Stimulated activated CD8-positive, alpha-beta memory T cell treated with anti-CD3 and anti-CD28 coated beads, Interleukin-15, amount 100 ng/mL, for 24 hours (primary cell): Measurements from ENCODE around the gene CYP4F22.

Experiments
- DNase-seq: peaks from one replicate; pipeline ENCODE4 v3.0.0-alpha.2; 2020; ENCODE audit warnings: low read depth

The CYP4F22 gene

GRCh38 chr19:15536350-15536749 lies 28.0 kb downstream of the CYP4F22 start:
- no peak for DNase-seq

GRCh38 chr19:15538774-15539173 lies 30.4 kb downstream of the CYP4F22 start:
- DNase-seq = no peak

DNA sequence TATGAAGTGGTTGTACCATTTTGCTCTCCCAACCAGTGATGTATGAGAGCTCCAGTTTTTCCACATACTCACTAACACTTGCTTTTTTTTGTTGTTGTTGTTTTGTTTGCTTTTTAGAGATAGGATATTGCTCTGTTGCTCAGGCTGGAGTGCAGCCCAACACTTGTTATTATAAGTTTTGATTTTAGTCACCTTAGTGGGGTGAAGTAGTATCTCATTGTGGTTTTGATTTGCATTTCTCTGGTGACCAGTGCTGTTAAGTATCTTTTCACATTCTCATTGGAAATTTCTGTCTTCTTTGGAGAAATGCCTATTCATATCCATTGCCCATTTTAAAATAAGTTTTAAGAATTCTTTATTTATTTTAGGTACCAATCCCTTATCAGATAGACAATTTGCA lies 31.3 kb downstream of the CYP4F22 start:
- no peak for DNase-seq

DNA sequence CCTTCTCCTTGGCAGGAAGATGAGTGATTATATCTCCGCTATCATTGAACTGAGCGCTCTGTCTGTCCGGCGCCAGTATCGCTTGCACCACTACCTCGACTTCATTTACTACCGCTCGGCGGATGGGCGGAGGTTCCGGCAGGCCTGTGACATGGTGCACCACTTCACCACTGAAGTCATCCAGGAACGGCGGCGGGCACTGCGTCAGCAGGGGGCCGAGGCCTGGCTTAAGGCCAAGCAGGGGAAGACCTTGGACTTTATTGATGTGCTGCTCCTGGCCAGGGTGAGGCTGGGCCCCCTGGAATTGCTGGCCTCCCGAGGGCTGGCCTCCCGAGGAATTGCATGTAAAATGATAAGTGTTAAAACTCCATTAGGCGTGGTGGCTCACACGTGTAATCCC lies 32.1 kb downstream of the CYP4F22 start:
- no peak for DNase-seq

DNA sequence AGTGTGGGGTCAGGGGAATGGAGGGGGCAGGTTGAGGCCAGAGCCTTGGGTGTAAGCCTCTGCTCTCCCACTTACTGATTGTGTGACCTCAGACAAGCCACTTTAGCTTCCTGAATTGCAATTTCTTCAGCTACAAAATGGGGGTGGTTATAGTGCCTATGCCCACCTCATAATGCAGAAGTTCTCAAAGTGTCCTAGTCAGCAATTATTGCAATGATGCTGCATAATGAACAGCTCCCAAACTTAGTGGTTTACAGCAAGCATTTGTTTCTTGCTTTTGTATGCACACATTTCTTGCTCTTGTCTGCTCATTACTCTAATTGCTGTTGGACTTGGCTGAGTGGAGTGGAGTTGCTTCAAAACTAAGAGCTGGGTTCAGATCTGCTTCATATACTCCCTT lies 36.0 kb downstream of the CYP4F22 start:
- no peak for DNase-seq

GRCh38 chr19:15544970-15545369 lies 36.6 kb downstream of the CYP4F22 start:
- DNase-seq = no peak

- no peak for DNase-seq
Observed at GRCh38 chr19:15548648-15549047, 40.3 kb downstream of the CYP4F22 start.

- DNase-seq = no peak
Observed at GRCh38 chr19:15549581-15549980, 41.3 kb downstream of the CYP4F22 start.

- DNase-seq = no peak
Observed at GRCh38 chr19:15550273-15550672, 41.9 kb downstream of the CYP4F22 start.

DNA sequence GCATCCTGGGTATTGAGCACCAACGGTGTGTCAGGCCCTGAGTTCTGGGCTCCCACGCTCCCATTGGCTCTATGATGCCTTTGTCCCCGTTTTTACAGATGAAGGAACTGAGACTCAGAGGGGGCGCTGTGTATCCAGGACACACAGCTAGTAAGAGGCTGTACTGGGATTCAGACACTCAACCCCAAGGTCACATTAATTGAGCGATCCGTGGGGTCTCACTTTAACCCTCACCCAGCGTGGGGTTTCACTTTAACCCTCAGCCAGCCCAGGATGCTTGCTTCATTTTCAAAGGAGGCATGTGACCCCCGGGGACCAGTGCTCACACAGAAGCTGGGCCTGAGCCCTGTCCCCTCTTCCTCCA lies 42.6 kb downstream of the CYP4F22 start:
- no peak for DNase-seq

DNA sequence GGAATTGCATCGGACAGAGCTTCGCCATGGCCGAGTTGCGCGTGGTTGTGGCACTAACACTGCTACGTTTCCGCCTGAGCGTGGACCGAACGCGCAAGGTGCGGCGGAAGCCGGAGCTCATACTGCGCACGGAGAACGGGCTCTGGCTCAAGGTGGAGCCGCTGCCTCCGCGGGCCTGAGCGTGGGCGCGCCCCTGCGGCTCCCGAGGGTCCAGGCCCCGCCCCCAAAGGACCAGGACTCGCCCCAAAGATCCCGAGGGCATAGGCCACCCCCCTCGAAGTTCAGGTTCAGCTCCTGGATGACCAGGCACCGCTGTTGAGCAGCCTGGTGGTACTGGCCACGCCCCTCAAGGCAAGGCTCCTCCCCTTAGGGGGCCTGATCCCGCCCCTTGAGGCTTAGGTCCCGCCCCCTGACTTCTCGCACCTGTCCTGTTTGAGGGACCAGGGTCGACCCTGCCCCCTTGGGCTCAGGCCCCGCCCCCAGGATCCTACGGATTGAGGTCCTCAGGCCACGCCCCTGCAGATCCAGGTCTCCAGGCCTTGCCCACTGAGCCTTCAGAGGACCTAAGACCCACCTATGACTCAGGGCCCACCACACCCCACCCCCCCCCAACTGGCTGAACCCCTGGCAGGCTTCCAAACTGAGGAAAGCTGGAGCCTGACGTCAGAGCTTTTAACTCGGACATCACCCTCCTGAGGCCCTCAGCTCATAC lies 43.1 kb downstream of the CYP4F22 start:
- peak; percentile 40 for DNase-seq

DNA sequence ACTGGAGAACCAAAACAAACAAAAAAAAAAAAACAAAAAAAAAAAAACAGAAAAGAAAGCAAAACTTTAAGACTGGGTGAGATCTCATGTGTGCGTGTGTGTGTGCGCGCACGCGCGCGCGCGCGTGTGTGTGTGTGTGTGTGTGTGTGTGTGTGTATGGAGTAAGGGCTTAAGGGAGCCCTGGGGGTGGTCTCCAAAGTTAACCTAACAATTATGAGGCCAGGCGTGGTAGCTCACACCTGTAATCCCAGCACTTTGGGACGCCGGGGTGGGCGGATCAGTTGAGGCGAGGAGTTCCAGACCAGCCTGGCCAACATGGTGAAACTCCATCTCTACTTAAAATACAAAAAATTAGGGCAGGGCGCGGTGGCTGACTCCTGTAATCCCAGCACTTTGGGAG lies 46.7 kb downstream of the CYP4F22 start:
- no peak for DNase-seq

DNA sequence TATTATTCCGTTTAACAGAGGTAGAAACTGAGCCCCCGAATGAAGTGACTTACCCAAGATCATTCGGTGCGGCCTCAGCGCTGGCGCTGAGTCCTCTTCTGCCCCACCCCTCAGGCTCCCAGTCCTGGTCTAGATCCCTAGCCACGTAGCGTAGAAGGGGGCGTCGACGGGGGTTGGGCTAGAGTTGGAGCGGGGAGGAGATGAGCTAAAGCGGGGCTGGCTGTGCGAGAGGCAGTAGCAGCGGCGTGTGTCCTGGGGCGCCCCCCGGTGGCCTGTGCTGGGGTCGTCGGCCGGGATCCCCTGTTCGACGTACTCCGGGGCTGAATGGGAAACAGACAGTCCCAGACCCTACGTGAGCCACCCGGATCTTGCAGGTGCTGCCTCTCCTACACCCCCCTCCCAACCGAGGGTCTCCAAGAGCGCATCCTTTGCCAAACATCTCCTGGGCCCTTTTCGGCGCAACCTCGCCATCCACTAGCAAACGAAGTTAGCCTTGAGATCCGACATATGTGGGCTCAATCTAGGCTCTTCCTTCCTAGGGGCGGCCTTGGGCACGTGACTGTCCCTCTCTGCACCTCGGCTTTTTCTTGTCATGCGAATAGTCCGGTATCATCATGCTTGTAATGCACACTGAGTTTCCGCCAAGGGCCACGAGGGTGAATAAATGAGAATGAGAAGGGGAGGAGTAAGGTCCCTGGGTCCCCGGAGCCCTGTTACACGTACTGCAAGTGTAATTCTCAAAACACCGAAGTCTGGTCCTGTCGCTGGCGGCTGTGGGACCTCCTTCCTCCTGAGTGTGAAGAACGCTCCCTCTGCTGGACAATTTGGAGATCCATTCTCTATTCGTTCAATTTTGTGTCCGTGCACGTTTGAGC lies 47.7 kb downstream of the CYP4F22 start:
- peak; percentile 98 for DNase-seq

DNA sequence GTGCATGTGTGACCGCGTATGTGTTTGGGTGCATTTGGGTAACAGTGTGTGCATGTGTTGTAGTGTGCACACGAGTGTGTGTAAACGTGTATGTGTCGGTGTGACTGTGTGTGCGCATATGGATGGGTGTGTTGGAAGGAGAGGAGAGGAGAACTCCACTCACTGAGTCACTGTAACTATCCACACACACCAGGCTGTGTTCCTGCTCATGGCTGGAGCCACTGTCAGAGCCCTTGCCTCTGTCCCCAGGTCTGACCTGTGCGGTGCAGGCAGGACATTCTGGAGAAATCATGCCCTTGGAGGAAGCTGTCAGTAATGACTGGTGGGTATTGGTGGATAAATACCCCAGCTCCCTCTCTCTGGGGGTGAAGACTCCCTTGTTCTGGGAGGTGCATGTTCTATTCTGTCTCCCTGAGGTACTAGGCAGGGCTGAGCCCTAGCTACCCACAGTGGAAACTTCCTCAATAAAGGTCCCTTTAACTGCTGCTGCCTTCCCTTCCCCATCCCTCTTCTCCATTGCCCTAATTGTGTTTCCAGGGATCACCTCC lies 48.4 kb downstream of the CYP4F22 start:
- no peak for DNase-seq

- DNase-seq = no peak
Observed at GRCh38 chr19:15557223-15557622, 48.9 kb downstream of the CYP4F22 start.

DNA sequence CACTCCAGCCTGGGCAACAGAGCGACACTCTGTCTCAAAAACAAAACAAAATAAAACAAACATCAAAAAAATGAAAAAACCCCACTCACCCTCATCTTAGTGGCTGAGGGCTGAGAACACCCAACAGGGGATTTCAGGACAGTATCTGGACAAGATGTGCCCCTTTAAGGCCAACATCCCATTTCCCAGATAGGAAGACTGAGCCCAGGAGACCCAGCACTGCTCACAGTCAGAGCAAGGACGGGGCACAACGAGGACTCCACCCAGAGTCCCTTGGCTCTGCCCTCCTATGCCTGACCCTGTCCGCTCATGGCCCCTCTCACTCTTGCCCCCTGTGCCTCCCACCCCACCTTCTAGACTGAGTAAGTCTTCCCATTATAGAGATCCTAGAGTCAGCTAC lies 53.8 kb downstream of the CYP4F22 start:
- no peak for DNase-seq

DNA sequence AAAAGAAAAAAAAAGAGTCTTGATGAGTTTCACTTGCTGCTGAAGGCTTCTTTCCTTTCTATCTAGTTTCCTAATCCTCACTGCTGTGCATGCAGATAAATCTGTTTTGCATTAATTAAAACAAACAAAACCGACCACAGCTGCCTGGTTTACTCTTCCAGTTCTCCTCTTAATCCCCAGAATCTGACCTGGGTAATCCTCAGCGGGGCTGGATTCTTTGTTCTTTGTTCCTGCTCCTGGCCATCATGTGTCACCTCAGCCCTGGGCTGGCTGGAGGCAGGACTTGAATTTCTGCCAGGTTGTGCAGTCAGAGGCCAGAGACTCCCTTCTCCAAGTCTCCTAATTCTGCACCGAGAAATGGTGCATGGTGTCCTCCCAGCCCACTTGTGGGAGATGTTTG lies 54.5 kb downstream of the CYP4F22 start:
- DNase-seq = no peak

GRCh38 chr19:15563325-15563794 lies 55.0 kb downstream of the CYP4F22 start:
- no peak for DNase-seq

GRCh38 chr19:15563931-15564330 lies 55.6 kb downstream of the CYP4F22 start:
- no peak for DNase-seq

GRCh38 chr19:15564534-15565168 lies 56.3 kb downstream of the CYP4F22 start:
- DNase-seq = no peak

DNA sequence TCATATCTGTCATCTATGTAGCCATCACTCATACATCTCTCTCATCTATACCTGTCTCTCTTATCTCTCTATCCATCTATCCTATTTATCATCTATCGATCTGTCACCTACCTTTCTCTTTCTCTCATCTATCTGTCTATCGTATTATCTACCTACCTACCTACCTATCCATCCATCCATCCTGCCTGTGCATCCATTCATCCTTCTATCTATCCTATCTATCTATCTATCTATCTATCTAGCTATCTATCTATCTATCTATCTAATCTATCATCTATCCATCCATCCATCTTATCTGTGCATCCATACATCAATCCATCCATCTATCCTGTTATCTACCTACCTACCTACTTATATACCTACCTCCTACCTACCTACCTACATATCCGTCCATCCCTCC lies 62.1 kb downstream of the CYP4F22 start:
- no peak for DNase-seq

DNA sequence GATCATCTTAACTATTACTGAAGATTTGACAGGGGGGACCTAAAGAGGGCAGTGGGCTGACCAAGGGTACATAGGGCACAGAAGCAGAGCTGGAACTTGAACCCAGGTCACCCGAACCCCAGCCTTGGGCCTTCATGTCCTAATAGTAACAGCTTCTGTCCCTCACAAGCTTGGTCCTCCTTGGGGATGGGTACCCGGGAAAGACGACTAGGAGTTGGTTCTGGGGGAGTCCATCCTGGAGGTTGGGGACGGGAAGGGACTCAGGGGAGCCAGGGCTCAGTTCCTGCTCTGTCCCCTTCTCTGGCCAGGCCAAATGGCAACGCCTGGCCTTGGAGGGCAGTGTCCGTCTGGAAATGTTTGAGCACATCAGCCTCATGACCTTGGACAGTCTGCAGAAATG lies 67.1 kb downstream of the CYP4F22 start:
- DNase-seq = no peak
